ENCODE results near the gene EFHD1. TPM values are rescaled to one million over a fixed set of nuclear protein-coding genes. Genes with fewer than 3 reads are reported as not detected.

Gene EFHD1
- total RNA-seq, 4 donors from 2014 or later, result 6.7 to 22.1 (median 14.0) TPM

DNA sequence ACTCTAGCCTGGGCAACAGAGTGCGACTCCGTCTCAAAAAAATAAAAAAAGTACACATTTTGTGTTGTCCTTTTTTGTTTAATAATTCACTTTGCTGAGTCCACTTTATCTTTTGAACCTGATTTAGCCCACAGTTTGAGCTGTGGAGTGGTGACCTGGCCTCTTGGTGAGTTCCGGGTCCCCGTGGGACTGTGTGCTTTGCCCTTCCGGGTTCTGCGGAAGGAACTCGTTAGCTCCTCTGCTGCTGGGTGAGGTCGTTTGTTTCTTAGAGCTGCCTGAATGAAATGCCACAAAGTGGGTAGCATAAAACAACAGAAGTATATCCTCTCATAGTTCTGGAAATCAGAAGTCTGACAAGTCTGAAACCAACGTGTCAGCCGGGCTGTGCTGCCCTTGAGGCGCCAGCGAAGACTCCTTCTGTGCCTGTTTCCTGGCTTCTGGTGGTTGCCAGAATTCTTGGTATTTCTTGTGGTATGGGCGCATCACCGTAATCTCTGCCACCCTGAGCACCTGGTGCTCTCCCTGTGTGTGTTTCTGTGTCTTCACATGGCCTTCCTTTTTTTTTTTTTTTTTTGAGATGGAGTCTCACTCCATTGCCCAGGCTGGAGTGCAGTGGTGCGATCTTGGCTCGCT, 3.5 kb downstream of the EFHD1 start:
- no peak for DNase-seq (ENCODE audit: low spot score in 2 of 2)
- H3K4me3 ChIP-seq (ENCODE audit: low read depth, poor library complexity, severe bottlenecking), result no peak overlapping the region
- intact Hi-C loops (cut with DNase I; ENCODE audit: low total_unique reads), result no loop called here
- 75 to 77% methylated on average over 16 of the region's 16 CpGs for WGBS, 2 donors
- TF ChIP-seq, protein P1, sequence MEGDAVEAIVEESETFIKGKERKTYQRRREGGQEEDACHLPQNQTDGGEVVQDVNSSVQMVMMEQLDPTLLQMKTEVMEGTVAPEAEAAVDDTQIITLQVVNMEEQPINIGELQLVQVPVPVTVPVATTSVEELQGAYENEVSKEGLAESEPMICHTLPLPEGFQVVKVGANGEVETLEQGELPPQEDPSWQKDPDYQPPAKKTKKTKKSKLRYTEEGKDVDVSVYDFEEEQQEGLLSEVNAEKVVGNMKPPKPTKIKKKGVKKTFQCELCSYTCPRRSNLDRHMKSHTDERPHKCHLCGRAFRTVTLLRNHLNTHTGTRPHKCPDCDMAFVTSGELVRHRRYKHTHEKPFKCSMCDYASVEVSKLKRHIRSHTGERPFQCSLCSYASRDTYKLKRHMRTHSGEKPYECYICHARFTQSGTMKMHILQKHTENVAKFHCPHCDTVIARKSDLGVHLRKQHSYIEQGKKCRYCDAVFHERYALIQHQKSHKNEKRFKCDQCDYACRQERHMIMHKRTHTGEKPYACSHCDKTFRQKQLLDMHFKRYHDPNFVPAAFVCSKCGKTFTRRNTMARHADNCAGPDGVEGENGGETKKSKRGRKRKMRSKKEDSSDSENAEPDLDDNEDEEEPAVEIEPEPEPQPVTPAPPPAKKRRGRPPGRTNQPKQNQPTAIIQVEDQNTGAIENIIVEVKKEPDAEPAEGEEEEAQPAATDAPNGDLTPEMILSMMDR (IDR thresholded peaks at IDR 0.05), result no peak
- no peak for TF ChIP-seq POLR2A (IDR thresholded peaks at IDR 0.05)

DNA sequence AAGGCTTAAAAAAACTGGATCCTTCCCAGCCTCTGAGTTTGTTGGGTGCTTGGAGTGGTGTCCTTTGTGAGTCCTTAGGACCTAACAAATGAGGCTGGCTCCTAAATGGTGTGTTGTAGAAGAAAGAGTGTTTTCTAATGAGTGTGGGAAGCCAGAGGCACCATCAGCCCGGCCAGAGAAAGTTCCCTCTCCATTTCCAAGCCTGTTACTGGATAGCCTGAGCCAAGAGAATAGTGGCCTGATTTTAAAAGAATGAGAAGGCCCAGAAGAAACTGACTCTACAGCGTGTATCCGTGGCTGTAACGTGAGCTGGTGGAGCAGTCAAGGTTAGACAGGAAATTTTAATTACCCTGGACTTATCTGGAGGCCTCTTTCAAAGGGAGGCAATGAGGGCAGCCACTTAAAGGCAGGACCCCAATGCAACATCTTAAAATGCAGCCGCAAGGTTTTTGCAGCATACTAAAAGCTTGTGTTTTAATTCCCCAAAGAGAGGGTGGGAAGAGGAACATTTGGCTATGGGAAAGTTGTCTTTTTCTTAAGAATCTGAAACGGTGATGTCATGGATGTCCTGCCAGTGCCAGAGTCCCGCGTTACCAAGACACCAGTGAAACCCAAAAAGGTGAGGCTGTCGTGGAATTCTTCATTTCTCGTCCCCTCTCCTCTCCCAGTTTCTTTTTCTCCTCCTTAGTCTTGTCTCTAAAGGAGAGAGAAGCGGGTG, 4.6 kb downstream of the EFHD1 start:
- DNase-seq (ENCODE audit: low spot score in 2 of 2), result no peak
- no peak for TF ChIP-seq POLR2A (IDR thresholded peaks at IDR 0.05)
- TF ChIP-seq, protein P1 (IDR thresholded peaks at IDR 0.05), result no peak
- 51 to 59% methylated on average over 11 of the region's 11 CpGs for WGBS, 2 donors
- no peak overlapping the region for H3K4me3 ChIP-seq (ENCODE audit: low read depth, poor library complexity, severe bottlenecking)
- intact Hi-C loops (cut with DNase I; ENCODE audit: low total_unique reads), result no loop called here

DNA sequence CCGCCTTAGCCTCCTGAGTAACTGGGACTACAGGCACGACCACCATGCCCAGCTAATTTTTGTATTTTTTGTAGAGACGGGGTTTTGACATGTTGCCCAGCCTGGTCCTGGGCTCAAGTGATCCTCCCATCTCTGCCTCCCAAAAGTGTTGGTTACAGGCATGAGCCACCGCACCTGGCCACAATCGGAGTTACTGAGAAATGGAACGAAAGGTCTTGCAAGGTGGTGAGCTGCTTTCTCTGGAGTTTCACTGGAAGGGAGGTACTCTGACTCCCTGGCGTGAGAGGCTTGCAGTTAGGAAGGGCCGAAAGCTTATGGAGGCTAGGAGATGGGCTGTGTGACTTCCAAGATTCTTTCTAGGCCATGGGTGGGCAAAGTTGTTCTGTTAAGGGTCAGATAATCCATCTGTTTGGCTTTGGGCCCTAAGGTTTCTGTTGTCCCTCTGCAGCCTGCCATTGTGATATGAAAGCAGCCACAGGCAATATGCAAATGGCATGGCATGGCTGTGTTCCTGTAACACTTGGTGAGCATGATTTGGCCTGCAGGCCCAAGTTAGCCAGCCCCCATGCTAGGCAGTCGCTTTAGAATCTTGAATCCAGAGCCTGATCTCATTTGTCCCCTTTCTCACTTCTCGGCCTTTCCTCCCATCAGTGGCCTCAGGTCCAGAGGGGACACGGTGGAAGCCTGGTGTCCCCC, 7.9 kb downstream of the EFHD1 start:
- TF ChIP-seq, protein P1 (IDR thresholded peaks at IDR 0.05), result no peak
- TF ChIP-seq POLR2A (IDR thresholded peaks at IDR 0.05), result no peak
- 94% methylated on average over 11 of the region's 11 CpGs for WGBS, 2 donors
- H3K4me3 ChIP-seq (ENCODE audit: low read depth, poor library complexity, severe bottlenecking), result no peak overlapping the region
- intact Hi-C loops (cut with DNase I; ENCODE audit: low total_unique reads), result no loop called here
- DNase-seq (ENCODE audit: low spot score in 2 of 2), result no peak

DNA sequence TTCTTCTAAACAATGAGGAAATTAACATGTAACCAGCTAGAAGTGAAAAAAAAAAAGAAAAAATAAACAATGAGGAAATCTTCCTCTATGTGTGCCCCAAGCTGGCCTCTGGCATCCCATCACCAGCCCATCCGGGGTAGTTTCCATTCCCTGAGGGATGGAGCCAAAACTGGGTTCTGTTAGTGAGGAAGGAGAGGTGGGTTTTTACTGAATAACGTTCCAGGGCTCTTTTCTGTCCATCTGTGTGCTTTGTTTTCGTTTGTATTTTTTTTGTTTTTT, 9.7 kb downstream of the EFHD1 start:
- no peak overlapping the region for H3K4me3 ChIP-seq (ENCODE audit: low read depth, poor library complexity, severe bottlenecking)
- intact Hi-C loops (cut with DNase I; ENCODE audit: low total_unique reads), result no loop called here
- no peak for DNase-seq (ENCODE audit: low spot score in 2 of 2)
- 62 to 63% methylated on average over 3 of the region's 3 CpGs for WGBS, 2 donors
- TF ChIP-seq POLR2A (IDR thresholded peaks at IDR 0.05), result no peak
- TF ChIP-seq, protein P1 (IDR thresholded peaks at IDR 0.05), result no peak

DNA sequence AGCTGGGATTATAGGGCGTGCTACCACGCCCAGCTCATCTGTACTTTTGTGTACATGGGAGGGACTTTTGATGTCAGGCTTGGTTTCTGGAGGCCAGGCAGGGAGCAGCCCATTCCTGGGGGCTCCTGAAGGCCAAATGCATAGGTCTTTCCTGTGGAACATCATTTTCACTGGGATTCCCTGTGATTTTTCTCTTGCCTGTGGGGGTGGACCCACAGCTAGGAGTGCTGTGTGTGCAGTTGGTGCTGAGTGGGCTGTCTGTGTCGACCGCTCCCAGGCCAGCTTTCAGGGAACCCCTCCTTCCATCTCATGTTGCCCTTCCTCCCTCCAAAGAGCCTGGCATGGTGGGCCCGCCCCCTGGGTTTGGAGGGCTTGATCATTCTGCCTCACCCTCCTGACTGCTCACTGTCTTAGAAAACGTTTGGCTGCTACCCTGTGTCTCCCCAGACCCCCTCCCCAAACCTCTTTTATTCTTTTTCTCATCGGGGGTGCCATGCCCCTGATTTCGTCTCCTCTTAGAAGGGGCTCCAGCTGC, 10.5 kb downstream of the EFHD1 start:
- TF ChIP-seq POLR2A (IDR thresholded peaks at IDR 0.05), result no peak
- TF ChIP-seq, protein P1 (IDR thresholded peaks at IDR 0.05), result no peak
- H3K4me3 ChIP-seq (ENCODE audit: low read depth, poor library complexity, severe bottlenecking), result no peak overlapping the region
- WGBS, 2 donors, result 85 to 89% methylated on average over 8 of the region's 8 CpGs
- intact Hi-C loops (cut with DNase I; ENCODE audit: low total_unique reads), result no loop called here
- DNase-seq (ENCODE audit: low spot score in 2 of 2), result no peak

Measured in lower leg skin (tissue), 4 donors.